ENCODE results near the gene PARVG.

Gene PARVG

DNA sequence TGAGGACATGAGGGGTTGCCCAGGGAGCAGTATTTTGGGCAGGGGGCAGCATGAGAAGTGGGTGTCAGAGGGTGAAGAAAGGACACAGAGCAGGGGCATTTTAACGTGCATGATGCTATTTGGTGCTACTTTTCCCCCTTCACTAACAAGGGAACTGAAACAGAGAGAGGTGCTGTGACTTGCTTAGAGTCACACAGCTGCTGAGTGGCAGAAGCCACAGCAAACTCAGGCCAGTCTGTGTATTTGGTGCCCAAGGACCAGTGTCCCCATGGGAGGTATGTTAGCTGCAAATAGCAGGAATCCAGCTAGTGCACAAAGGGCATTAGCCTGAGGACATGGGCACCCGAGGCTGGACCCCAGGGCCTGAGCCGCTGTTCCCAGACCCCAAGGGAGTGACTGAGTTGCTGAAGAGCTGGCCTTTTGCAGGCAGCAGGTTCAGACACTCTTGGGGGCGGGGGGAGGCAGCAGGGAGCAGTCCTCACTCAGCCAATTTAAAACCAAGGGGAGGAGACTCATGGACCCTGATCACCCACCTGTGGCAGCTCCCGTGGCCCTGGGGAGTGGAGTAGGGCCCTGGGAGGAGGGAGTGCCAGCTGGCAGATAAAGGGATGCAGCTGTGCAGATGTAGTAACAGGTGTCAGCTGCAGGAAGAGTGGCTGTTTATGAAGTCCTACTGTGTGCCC is 14.6 kb downstream of the PARVG start:
- TF ChIP-seq, protein P1, sequence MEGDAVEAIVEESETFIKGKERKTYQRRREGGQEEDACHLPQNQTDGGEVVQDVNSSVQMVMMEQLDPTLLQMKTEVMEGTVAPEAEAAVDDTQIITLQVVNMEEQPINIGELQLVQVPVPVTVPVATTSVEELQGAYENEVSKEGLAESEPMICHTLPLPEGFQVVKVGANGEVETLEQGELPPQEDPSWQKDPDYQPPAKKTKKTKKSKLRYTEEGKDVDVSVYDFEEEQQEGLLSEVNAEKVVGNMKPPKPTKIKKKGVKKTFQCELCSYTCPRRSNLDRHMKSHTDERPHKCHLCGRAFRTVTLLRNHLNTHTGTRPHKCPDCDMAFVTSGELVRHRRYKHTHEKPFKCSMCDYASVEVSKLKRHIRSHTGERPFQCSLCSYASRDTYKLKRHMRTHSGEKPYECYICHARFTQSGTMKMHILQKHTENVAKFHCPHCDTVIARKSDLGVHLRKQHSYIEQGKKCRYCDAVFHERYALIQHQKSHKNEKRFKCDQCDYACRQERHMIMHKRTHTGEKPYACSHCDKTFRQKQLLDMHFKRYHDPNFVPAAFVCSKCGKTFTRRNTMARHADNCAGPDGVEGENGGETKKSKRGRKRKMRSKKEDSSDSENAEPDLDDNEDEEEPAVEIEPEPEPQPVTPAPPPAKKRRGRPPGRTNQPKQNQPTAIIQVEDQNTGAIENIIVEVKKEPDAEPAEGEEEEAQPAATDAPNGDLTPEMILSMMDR (IDR thresholded peaks at IDR 0.05; ENCODE audit: low read depth, low read length): no peak
- TF ChIP-seq MYC (IDR thresholded peaks at IDR 0.05; ENCODE audit: low read depth, low read length): no peak
- TF ChIP-seq POLR2A (IDR thresholded peaks at IDR 0.05; ENCODE audit: extremely low read depth, insufficient read length): no peak
- TF ChIP-seq, protein P2, sequence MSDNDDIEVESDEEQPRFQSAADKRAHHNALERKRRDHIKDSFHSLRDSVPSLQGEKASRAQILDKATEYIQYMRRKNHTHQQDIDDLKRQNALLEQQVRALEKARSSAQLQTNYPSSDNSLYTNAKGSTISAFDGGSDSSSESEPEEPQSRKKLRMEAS (IDR thresholded peaks at IDR 0.05; ENCODE audit: low read depth, low read length): no peak
- no peak overlapping the region for H3K4me3 ChIP-seq (ENCODE audit: low read depth, low read length)
- no peak for DNase-seq (ENCODE audit: low read depth)

DNA sequence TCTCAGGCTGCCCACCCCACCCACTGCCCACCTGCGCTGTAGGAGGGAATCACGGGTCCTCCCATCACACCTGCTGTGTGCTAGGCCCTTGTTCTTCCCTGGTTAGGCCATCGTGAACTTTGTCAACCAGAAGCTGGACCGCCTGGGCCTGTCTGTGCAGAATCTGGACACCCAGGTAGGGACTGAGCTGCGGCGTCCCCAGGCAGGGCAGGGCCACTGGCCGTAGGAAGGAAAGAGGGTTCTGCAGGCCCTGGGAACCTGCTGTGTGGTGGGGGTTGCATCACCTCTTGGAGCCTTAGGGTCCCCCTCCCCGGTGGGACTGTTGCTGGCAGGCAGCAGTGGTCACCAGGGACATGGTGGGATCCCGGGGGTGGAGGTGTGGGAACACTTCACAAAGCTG is 15.5 kb downstream of the PARVG start:
- DNase-seq (ENCODE audit: low read depth): no peak
- TF ChIP-seq MYC (IDR thresholded peaks at IDR 0.05; ENCODE audit: low read depth, low read length) (no peak), POLR2A (IDR thresholded peaks at IDR 0.05; ENCODE audit: extremely low read depth, insufficient read length) (no peak)
- TF ChIP-seq, protein P1 (IDR thresholded peaks at IDR 0.05; ENCODE audit: low read depth, low read length): no peak
- TF ChIP-seq, protein P2 (IDR thresholded peaks at IDR 0.05; ENCODE audit: low read depth, low read length): no peak
- no peak overlapping the region for H3K4me3 ChIP-seq (ENCODE audit: low read depth, low read length)

DNA sequence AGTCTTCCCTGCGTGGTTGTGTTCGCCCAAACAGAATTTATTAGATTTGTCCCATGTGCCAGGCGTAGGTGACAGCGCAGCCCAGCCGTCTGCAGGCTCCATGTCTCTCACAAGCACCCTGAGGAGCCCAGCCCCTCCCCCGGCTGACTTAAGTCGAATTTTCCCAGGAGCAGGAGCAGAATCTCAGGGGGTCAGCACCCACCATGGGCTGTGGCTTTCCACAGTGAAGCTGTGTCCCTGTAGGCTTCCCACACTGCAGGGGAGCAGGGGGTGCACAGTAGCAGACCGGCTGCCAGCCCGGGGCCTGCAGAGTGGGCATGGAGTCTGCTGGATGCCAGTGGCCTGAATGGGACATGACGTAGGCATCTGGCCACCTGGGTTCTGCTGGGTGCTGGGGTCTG is 16.0 kb downstream of the PARVG start:
- TF ChIP-seq, protein P2 (IDR thresholded peaks at IDR 0.05; ENCODE audit: low read depth, low read length): no peak
- TF ChIP-seq, protein P1 (IDR thresholded peaks at IDR 0.05; ENCODE audit: low read depth, low read length): no peak
- no peak for TF ChIP-seq MYC (IDR thresholded peaks at IDR 0.05; ENCODE audit: low read depth, low read length)
- TF ChIP-seq POLR2A (IDR thresholded peaks at IDR 0.05; ENCODE audit: extremely low read depth, insufficient read length): no peak
- no peak overlapping the region for H3K4me3 ChIP-seq (ENCODE audit: low read depth, low read length)
- no peak for DNase-seq (ENCODE audit: low read depth)

DNA sequence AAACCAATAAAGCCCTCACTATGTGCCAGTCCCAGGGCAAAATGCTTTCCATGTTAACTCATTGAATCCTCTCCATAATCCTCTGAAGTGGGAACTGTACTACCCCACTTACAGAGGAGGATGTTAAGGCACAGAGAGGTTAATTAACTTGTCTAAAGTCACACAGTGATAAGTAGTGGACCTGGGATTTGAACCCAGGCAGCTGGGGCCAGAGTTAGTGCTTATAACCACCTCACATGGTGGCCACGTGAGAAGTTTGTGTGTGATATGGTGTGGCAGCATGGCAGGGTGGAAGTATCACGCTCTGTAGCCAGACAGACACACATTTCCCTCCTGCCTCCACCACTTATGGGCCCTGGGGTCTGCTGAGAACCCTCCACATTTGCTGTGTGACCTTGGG is 16.5 kb downstream of the PARVG start:
- TF ChIP-seq POLR2A (IDR thresholded peaks at IDR 0.05; ENCODE audit: extremely low read depth, insufficient read length) (no peak), MYC (IDR thresholded peaks at IDR 0.05; ENCODE audit: low read depth, low read length) (no peak)
- TF ChIP-seq, protein P2 (IDR thresholded peaks at IDR 0.05; ENCODE audit: low read depth, low read length): no peak
- TF ChIP-seq, protein P1 (IDR thresholded peaks at IDR 0.05; ENCODE audit: low read depth, low read length): no peak
- H3K4me3 ChIP-seq (ENCODE audit: low read depth, low read length): no peak overlapping the region
- DNase-seq (ENCODE audit: low read depth): no peak

DNA sequence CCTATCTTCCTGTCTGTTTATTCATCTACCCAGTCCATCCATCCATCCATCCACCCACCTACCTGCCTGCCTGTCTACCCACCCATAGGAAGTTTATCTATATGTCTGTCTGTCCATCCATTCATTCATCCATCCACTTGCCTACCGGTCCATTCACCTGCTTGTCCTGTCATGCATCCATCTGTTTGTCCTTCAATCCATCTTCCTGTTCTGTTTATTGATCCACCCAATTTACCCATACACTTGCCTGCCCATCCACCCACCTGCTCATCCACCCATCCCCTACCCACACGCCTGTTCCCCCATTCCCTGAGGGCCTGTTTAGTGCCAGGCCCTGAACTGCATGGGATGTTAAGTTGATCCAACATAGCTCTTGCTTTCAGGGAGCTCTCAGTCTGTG is 18.4 kb downstream of the PARVG start:
- no peak for DNase-seq (ENCODE audit: low read depth)
- TF ChIP-seq, protein P1 (IDR thresholded peaks at IDR 0.05; ENCODE audit: low read depth, low read length): no peak
- TF ChIP-seq POLR2A (IDR thresholded peaks at IDR 0.05; ENCODE audit: extremely low read depth, insufficient read length): no peak
- TF ChIP-seq MYC (IDR thresholded peaks at IDR 0.05; ENCODE audit: low read depth, low read length): no peak
- TF ChIP-seq, protein P2 (IDR thresholded peaks at IDR 0.05; ENCODE audit: low read depth, low read length): no peak
- H3K4me3 ChIP-seq (ENCODE audit: low read depth, low read length): no peak overlapping the region

All from NB4 (cell line).